Measurements from ENCODE around the gene PMVK. TPM values are rescaled to one million over a fixed set of nuclear protein-coding genes. Genes with fewer than 3 reads are reported as not detected.

The PMVK gene
- total RNA-seq, 4 donors from 2014 or later, result 7.4 to 16.2 (median 12.1) TPM

DNA sequence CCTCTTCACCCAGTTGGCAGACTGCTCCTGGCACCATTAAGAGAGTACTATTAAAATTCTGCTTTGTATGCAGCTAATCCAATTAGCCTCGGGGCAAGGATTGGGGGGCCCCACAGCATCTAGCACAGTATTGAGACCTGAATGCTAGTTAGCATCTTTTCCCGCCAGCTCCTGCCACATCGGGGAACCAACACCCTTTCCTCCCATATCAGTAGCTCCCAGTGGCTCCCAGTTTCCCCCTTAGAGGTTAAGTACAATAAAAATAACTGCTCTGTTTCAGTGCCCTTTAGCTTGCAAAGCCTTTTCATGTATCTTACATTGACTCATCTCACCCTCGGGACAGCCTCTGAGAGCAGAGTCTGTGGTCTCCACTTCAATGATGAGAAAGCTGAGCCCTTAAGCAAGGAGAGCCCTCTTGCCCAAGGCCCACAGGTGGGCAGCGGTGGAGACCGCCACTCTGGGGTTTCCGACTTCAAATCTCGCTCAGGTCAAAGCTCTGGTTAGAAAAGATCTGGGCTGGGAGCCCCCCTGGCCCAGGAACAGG, 4.2 kb upstream of the PMVK start:
- DNase-seq (ENCODE audit: low spot score) (no peak), ATAC-seq (ENCODE audit: low FRiP score) (no peak)
- TF ChIP-seq, protein P1, sequence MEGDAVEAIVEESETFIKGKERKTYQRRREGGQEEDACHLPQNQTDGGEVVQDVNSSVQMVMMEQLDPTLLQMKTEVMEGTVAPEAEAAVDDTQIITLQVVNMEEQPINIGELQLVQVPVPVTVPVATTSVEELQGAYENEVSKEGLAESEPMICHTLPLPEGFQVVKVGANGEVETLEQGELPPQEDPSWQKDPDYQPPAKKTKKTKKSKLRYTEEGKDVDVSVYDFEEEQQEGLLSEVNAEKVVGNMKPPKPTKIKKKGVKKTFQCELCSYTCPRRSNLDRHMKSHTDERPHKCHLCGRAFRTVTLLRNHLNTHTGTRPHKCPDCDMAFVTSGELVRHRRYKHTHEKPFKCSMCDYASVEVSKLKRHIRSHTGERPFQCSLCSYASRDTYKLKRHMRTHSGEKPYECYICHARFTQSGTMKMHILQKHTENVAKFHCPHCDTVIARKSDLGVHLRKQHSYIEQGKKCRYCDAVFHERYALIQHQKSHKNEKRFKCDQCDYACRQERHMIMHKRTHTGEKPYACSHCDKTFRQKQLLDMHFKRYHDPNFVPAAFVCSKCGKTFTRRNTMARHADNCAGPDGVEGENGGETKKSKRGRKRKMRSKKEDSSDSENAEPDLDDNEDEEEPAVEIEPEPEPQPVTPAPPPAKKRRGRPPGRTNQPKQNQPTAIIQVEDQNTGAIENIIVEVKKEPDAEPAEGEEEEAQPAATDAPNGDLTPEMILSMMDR (IDR thresholded peaks at IDR 0.05), result no peak

GRCh38 chr1:154940213-154940560, 3.7 kb upstream of the PMVK start:
- no peak for DNase-seq (ENCODE audit: low spot score)
- TF ChIP-seq, protein P1 (IDR thresholded peaks at IDR 0.05), result no peak
- ATAC-seq (ENCODE audit: low FRiP score), result no peak

- DNase-seq (ENCODE audit: low spot score), result no peak
- TF ChIP-seq, protein P1 (IDR thresholded peaks at IDR 0.05), result no peak
Observed at GRCh38 chr1:154938604-154939399, 2.3 kb upstream of the PMVK start.

DNA sequence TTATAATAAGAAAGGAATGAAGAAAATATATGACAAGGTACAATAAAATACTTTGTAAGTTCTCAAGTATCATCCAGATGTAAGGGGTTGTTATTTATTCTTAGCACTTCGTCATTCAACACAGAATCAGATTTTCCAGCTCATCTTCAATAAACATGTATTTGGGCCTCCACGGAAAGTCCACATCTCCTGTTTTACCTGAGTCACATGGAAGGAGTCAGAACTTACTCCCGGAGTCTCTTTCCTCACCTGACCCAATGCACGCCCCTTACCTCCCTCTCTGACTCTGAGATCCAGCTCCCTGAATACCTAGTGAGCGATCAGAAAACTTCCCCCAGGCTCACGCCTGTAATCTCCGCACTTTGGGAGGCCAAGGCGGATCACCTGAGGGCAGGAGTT, 1.5 kb upstream of the PMVK start:
- no peak for ATAC-seq (ENCODE audit: low FRiP score)
- TF ChIP-seq, protein P1 (IDR thresholded peaks at IDR 0.05), result no peak
- no peak for DNase-seq (ENCODE audit: low spot score)

More at GRCh38 chr1:154938604-154939399, 2.3 kb upstream of the PMVK start:
- ATAC-seq (ENCODE audit: low FRiP score), result no peak

DNA sequence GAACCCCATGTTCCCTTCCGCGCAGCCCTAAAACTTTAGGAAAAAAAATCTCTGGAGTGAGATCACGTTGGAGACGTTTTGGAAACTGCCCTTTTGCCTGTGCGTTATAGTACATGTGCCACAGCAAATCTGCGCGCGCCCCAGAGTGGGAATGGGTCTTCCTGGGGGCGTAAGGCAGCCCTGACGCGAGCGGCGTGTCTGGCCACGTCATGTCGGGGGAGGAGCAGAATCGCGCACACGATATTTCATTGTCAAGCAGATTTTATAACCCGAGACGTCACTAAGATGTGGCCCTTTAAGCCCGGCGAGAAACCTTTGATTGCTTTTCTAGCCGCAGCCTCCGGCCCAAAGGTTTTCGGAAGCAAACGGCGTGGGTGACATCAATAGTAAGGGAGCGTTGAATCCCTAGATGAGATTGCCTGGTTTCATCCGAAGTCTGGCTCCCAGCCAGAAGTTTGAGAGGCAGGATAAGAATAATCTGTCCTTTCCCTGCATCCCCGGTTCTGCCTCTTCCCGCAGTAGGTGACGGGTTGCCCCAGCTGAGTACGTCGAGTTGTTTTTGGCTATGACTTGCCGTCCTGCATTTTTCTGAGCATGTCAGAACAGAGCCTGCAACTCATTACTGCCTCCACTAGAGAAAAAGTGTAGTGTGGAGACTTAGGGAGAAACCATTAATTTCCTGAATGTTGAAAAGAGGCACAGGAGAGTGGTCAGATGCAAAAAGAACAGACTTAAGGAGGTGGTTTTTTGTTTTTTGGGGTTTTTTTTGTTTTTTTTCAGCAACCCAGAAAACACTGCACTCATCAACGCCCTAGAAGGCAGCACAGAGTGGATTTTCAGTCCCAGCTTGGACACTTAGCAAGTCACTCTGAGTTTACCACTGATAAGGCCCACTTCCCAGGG, 817 bp upstream of the PMVK start:
- TF ChIP-seq, protein P1 (IDR thresholded peaks at IDR 0.05), result no peak
- ATAC-seq (ENCODE audit: low FRiP score), result peak; percentile 91
- peak; percentile 79 for DNase-seq (ENCODE audit: low spot score)

DNA sequence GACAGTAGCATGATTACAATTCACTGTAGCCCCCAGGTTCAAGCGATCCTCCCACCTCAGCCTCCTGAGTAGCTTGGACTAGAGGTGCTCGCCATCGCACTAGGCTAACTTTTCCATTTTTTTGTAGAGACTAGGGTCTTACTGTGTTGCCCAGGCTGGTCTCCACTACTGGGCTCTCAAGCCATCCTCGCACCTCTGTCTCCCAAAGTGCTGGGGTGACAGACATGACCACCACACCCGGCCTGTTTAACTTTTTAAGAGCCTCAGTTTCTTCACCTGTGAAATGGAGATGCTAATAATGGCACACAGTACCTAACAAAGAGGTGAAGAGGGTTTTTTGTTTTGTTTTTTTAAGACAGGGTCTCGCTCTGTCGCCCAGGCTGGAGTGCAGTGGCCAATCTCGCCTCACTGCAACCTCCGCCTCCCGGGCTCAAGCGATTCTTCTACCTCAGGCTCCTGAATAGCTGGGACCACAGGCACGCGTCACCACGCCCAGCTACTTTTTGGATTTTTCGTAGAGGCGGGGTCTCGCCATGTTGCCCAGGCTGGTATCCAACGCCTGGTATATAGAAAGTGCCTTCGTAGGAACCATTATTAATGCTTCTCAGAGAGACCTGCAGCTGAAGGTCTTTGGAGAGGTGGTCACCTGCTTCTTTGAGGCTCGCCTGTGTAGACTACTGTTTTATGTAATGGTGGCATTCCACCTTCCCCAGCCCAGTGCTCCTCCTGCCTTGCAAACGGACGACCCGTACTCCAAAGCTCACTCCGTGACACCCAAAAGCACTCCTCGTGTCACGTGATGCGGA, 567 bp downstream of the PMVK start:
- DNase-seq (ENCODE audit: low spot score) (no peak), ATAC-seq (ENCODE audit: low FRiP score) (no peak)
- TF ChIP-seq, protein P1 (IDR thresholded peaks at IDR 0.05), result no peak
